ENCODE measurements around the gene DOCK10. TPM values are rescaled to one million over a fixed set of nuclear protein-coding genes. Genes with fewer than 3 reads are reported as not detected.
"Not testable (repeated sequence)": the region's sequence is repeated elsewhere in the genome, so short reads cannot be mapped to it uniquely, and the experiment has no call there.

The DOCK10 gene
- total RNA-seq, 1 donor from 2014 or later: 15.1 TPM

DNA sequence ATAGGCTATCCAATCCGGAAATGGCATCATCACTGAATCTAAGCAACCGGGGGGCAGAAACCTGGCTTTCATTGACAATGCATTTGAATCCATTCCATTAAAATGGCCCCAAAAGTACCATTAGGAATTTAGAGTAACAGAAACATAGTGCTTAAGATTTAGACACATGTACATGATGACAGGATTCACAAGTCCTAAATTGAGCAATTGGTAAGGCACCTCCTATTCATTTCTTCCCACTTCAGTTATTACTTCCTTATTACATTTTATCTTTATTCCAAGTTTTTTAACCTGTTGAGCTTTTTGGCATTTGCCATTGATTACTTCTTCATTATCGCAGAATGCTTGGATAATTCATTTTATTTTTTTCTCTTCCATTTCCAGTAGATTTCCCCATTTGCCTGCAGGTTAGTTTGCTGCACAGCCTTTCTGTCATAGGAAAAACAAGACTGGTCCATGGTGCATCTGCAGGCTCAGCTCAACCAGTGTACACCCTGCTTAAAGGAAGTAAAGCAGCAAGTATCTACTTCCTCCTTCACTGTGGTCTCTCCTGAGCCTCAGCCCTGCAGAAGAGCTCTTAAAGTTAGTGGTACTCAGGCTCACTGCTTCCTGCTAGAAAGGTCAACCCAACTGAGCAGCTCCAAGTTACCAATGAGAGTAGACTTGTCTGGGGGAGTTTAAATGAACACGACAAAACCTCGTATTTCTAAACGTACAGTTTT is 89.2 kb downstream of the DOCK10 start:
- no peaks in the 10 kb centered on the region for H3K36me3 ChIP-seq (ENCODE audit: control insufficient read depth in 3 of 3, insufficient read depth in 3 of 3, low read length in 3 of 3)
- H3K9me3 ChIP-seq (ENCODE audit: control insufficient read depth in 3 of 3, low read length in 3 of 3): no peaks in the 10 kb centered on the region
- H3K4me3 ChIP-seq (ENCODE audit: low read length in 3 of 3): no peak overlapping the region
- H3K27ac ChIP-seq (ENCODE audit: low read depth, low read length): no peak overlapping the region
- no peak overlapping the region for H3K9ac ChIP-seq (ENCODE audit: low read depth in 1 of 3, low read length in 3 of 3)
- peaks cover 0 to 6% (median 4%) of the 10 kb centered on the region in 3 donors for H3K4me1 ChIP-seq (ENCODE audit: control insufficient read depth in 3 of 3, insufficient read depth in 3 of 3, low read length in 3 of 3)
- no peaks in the 10 kb centered on the region for H3K27me3 ChIP-seq (ENCODE audit: control insufficient read depth in 3 of 3, insufficient read depth in 3 of 3, low read length in 3 of 3)

GRCh38 chr2:224951723-224952481 is 90.4 kb downstream of the DOCK10 start:
- Histone ChIP-seq H3K4me1 (ENCODE audit: control insufficient read depth in 3 of 3, insufficient read depth in 3 of 3, low read length in 3 of 3) (no peaks in the 10 kb centered on the region), H3K36me3 (ENCODE audit: control insufficient read depth in 3 of 3, insufficient read depth in 3 of 3, low read length in 3 of 3) (no peaks in the 10 kb centered on the region), H3K9me3 (ENCODE audit: control insufficient read depth in 3 of 3, low read length in 3 of 3) (no peaks in the 10 kb centered on the region), H3K9ac (ENCODE audit: low read depth in 1 of 3, low read length in 3 of 3) (no peak overlapping the region), H3K27ac (ENCODE audit: low read depth, low read length) (no peak overlapping the region), H3K27me3 (ENCODE audit: control insufficient read depth in 3 of 3, insufficient read depth in 3 of 3, low read length in 3 of 3) (no peaks in the 10 kb centered on the region), H3K4me3 (ENCODE audit: low read length in 3 of 3) (no peak overlapping the region)

DNA sequence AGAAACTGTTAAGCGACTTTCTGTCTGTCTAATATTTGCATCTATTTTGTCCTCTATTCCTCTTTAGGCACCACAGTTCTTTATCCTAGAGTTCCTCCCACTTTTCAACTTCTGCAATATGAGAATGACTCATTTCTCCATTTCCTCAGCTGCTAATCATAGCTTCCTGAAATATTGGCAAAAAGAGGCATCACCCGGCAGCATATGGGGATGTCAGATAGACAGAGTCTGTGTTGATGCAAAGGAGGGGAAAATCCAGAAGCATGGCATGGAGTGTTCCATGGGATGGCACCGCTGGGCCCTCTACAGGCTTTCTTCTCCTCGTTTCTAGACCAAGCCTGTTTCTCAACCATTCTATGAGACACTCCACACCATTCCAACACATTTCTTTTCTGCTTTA is 93.4 kb downstream of the DOCK10 start:
- Histone ChIP-seq H3K27me3 (ENCODE audit: control insufficient read depth in 3 of 3, insufficient read depth in 3 of 3, low read length in 3 of 3) (no peaks in the 10 kb centered on the region), H3K4me3 (ENCODE audit: low read length in 3 of 3) (no peak overlapping the region), H3K9ac (ENCODE audit: low read depth in 1 of 3, low read length in 3 of 3) (no peak overlapping the region), H3K4me1 (ENCODE audit: control insufficient read depth in 3 of 3, insufficient read depth in 3 of 3, low read length in 3 of 3) (peaks cover 0 to 4% (median 0%) of the 10 kb centered on the region in 3 donors), H3K27ac (ENCODE audit: low read depth, low read length) (no peak overlapping the region), H3K9me3 (ENCODE audit: control insufficient read depth in 3 of 3, low read length in 3 of 3) (no peaks in the 10 kb centered on the region), H3K36me3 (ENCODE audit: control insufficient read depth in 3 of 3, insufficient read depth in 3 of 3, low read length in 3 of 3) (no peaks in the 10 kb centered on the region)

GRCh38 chr2:224948005-224948404 is 94.3 kb downstream of the DOCK10 start:
- H3K27ac ChIP-seq (ENCODE audit: low read depth, low read length): no peak overlapping the region
- peaks cover 0 to 4% (median 0%) of the 10 kb centered on the region in 3 donors for H3K4me1 ChIP-seq (ENCODE audit: control insufficient read depth in 3 of 3, insufficient read depth in 3 of 3, low read length in 3 of 3)
- no peak overlapping the region for H3K4me3 ChIP-seq (ENCODE audit: low read length in 3 of 3)
- no peaks in the 10 kb centered on the region for H3K9me3 ChIP-seq (ENCODE audit: control insufficient read depth in 3 of 3, low read length in 3 of 3)
- H3K9ac ChIP-seq (ENCODE audit: low read depth in 1 of 3, low read length in 3 of 3): no peak overlapping the region
- H3K27me3 ChIP-seq (ENCODE audit: control insufficient read depth in 3 of 3, insufficient read depth in 3 of 3, low read length in 3 of 3): no peaks in the 10 kb centered on the region
- H3K36me3 ChIP-seq (ENCODE audit: control insufficient read depth in 3 of 3, insufficient read depth in 3 of 3, low read length in 3 of 3): no peaks in the 10 kb centered on the region

DNA sequence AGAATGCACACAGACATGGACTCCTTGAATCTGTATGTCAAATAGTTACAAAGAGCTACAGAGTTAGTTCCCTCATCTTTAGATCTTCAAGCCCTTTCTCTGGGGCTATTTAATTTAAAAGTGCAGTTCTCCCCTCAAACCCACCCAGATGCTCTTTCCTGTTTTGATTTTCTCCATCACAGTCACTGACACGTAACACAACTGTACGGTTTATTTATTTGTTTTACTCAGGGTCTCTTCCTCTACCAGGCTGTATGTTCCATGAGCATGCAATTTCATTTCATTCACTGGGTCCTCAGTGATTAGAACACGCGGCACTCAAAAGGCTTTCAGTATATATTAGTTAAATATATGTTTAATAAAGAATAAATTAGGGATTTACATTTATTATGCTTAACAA is 94.7 kb downstream of the DOCK10 start:
- H3K4me3 ChIP-seq (ENCODE audit: low read length in 3 of 3): no peak overlapping the region
- H3K9ac ChIP-seq (ENCODE audit: low read depth in 1 of 3, low read length in 3 of 3): no peak overlapping the region
- no peaks in the 10 kb centered on the region for H3K36me3 ChIP-seq (ENCODE audit: control insufficient read depth in 3 of 3, insufficient read depth in 3 of 3, low read length in 3 of 3)
- H3K9me3 ChIP-seq (ENCODE audit: control insufficient read depth in 3 of 3, low read length in 3 of 3): no peaks in the 10 kb centered on the region
- no peaks in the 10 kb centered on the region for H3K27me3 ChIP-seq (ENCODE audit: control insufficient read depth in 3 of 3, insufficient read depth in 3 of 3, low read length in 3 of 3)
- peaks cover 0 to 4% (median 0%) of the 10 kb centered on the region in 3 donors for H3K4me1 ChIP-seq (ENCODE audit: control insufficient read depth in 3 of 3, insufficient read depth in 3 of 3, low read length in 3 of 3)
- no peak overlapping the region for H3K27ac ChIP-seq (ENCODE audit: low read depth, low read length)

GRCh38 chr2:224946895-224947294 is 95.4 kb downstream of the DOCK10 start:
- Histone ChIP-seq H3K36me3 (ENCODE audit: control insufficient read depth in 3 of 3, insufficient read depth in 3 of 3, low read length in 3 of 3) (no peaks in the 10 kb centered on the region), H3K27ac (ENCODE audit: low read depth, low read length) (no peak overlapping the region), H3K4me1 (ENCODE audit: control insufficient read depth in 3 of 3, insufficient read depth in 3 of 3, low read length in 3 of 3) (peaks cover 0 to 4% (median 0%) of the 10 kb centered on the region in 3 donors), H3K9me3 (ENCODE audit: control insufficient read depth in 3 of 3, low read length in 3 of 3) (no peaks in the 10 kb centered on the region), H3K9ac (ENCODE audit: low read depth in 1 of 3, low read length in 3 of 3) (no peak overlapping the region), H3K4me3 (ENCODE audit: low read length in 3 of 3) (no peak overlapping the region), H3K27me3 (ENCODE audit: control insufficient read depth in 3 of 3, insufficient read depth in 3 of 3, low read length in 3 of 3) (no peaks in the 10 kb centered on the region)

DNA sequence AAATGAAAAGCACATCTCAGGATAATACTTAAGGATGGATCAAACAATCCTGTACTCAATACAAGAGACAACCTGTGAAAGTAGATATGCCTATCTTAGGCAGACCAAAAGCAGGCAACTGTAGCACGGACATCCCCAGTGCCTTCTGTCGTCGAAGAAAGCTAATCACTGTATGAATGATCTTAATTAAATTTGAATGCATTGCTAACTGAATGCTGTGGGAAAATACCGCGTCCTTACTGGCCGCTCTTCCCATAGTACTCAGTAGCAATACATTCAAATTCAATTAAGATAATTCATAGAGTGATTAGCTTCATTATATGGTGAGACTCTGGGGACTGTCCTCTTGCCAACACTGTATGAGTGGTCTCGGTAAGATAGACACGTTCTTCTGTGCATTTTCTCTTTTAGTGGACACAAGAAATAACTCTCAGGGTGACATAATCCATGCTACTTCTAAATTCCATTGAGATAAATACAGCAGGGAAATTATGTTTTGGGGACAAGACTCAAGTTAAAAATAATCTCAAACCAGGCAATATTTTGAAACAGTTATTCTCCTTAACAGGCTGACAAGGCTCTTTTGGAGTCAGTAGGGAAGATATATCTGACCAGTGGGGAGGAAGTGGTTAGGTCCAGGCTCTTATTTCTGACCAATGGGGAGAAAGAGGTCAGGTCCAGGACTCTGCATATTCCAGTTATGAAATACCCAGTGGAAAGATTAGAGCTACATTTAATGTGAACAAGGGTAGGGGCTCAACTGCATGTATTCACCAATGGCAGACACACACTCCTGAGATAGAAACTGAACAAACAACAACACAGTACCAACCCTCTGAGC is 97.3 kb downstream of the DOCK10 start:
- Histone ChIP-seq H3K27me3 (ENCODE audit: control insufficient read depth in 3 of 3, insufficient read depth in 3 of 3, low read length in 3 of 3) (no peaks in the 10 kb centered on the region), H3K27ac (ENCODE audit: low read depth, low read length) (no peak overlapping the region), H3K9me3 (ENCODE audit: control insufficient read depth in 3 of 3, low read length in 3 of 3) (no peaks in the 10 kb centered on the region), H3K4me3 (ENCODE audit: low read length in 3 of 3) (peak overlapping the region in 1 of 3 donors; percentile 39), H3K4me1 (ENCODE audit: control insufficient read depth in 3 of 3, insufficient read depth in 3 of 3, low read length in 3 of 3) (peaks cover 0 to 4% (median 0%) of the 10 kb centered on the region in 3 donors), H3K36me3 (ENCODE audit: control insufficient read depth in 3 of 3, insufficient read depth in 3 of 3, low read length in 3 of 3) (no peaks in the 10 kb centered on the region), H3K9ac (ENCODE audit: low read depth in 1 of 3, low read length in 3 of 3) (no peak overlapping the region)

DNA sequence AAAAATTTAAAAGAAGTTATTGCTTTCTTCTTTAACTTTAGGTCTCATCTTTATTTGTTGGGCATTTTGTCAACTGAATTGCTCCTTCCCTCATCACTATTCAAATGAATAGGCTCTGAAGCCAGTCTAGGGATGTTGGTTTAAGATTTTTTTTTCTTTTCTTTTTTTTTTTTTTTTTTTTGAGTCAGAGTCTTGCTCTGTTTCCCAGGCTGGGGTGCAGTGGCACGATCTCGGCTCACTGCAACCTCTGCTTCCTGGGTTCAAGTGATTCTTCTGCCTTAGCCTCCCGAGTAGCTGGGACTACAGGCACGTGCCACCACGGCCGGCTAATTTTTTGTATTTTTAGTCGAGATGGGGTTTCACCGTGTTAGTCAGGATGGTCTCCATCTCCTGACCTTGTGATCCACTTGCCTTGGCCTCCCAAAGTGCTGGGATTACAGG is 98.6 kb downstream of the DOCK10 start:
- H3K36me3 ChIP-seq (ENCODE audit: control insufficient read depth in 3 of 3, insufficient read depth in 3 of 3, low read length in 3 of 3); H3K27ac ChIP-seq (ENCODE audit: low read depth, low read length); H3K27me3 ChIP-seq (ENCODE audit: control insufficient read depth in 3 of 3, insufficient read depth in 3 of 3, low read length in 3 of 3); H3K4me3 ChIP-seq (ENCODE audit: low read length in 3 of 3); H3K4me1 ChIP-seq (ENCODE audit: control insufficient read depth in 3 of 3, insufficient read depth in 3 of 3, low read length in 3 of 3); H3K9ac ChIP-seq (ENCODE audit: low read depth in 1 of 3, low read length in 3 of 3); H3K9me3 ChIP-seq (ENCODE audit: control insufficient read depth in 3 of 3, low read length in 3 of 3): not testable (repeated sequence)

DNA sequence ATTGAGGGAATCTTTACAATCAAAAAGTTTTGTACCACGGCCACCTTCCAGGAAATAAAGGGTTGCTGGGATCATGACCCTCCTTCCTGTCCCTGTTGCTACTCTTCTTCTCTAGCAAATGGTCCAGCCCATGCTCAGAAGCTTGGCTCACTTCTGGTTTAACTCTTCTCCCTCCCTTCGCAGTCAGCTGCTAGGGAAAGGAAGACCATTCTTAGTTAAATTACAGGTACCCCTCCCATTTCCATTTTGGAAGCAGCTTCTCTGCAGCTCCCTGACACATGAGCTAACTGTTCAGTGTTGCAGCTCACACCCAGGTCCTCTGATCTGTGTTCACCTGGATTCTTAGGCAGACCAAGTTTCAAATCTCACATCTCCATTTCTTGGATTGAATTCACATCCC is 100.3 kb downstream of the DOCK10 start:
- Histone ChIP-seq H3K36me3 (ENCODE audit: control insufficient read depth in 3 of 3, insufficient read depth in 3 of 3, low read length in 3 of 3) (no peaks in the 10 kb centered on the region), H3K27me3 (ENCODE audit: control insufficient read depth in 3 of 3, insufficient read depth in 3 of 3, low read length in 3 of 3) (no peaks in the 10 kb centered on the region), H3K27ac (ENCODE audit: low read depth, low read length) (no peak overlapping the region), H3K4me3 (ENCODE audit: low read length in 3 of 3) (no peak overlapping the region), H3K9ac (ENCODE audit: low read depth in 1 of 3, low read length in 3 of 3) (no peak overlapping the region), H3K4me1 (ENCODE audit: control insufficient read depth in 3 of 3, insufficient read depth in 3 of 3, low read length in 3 of 3) (peaks cover 0 to 9% (median 0%) of the 10 kb centered on the region in 3 donors), H3K9me3 (ENCODE audit: control insufficient read depth in 3 of 3, low read length in 3 of 3) (no peaks in the 10 kb centered on the region)

All from skeletal muscle tissue (tissue), 4 donors.